Mucosa of descending colon (tissue), 3 donors: ENCODE data around the gene SLC12A5. TPM values are rescaled to one million over a fixed set of nuclear protein-coding genes. Genes with fewer than 3 reads are reported as not detected.

ENCODE experiments used
- ATAC-seq: fragments of 200-7000 bp; cut with Tn5 transposase; one replicate; pipeline ENCODE4 v1.9.1; 2020; ENCODE audit warnings: mild to moderate bottlenecking, moderate library complexity
- DNase-seq, 3 donors: peaks; one replicate each; pipeline ENCODE4 v3.0.0-alpha.2; 2020
- H3K36me3 ChIP-seq: fragments of 200-600 bp; one replicate; pipeline ENCODE4 v1.8.0; 2021; ENCODE audit warnings: low read depth, mild to moderate bottlenecking
- H3K4me1 ChIP-seq: fragments of 200-600 bp; one replicate; pipeline ENCODE4 v1.8.0; 2021; ENCODE audit warnings: low read depth, mild to moderate bottlenecking
- H3K4me3 ChIP-seq: fragments of 200-600 bp; one replicate; pipeline ENCODE4 v1.8.0; 2021; ENCODE audit warnings: mild to moderate bottlenecking
- H3K9me3 ChIP-seq: fragments of 200-600 bp; one replicate; pipeline ENCODE4 v1.8.0; 2021; ENCODE audit warnings: mild to moderate bottlenecking
- CTCF ChIP-seq: fragments of 200-600 bp; IDR thresholded peaks from one replicate; pipeline ENCODE4 v1.8.0; 2022; ENCODE audit warnings: antibody characterized with exemption, mild to moderate bottlenecking
- intact Hi-C, 2 donors: fragments of 100-400 bp; cut with DNase I in 1 of 2; cut with micrococcal nuclease in 1 of 2; formaldehyde crosslinking; loops; one replicate each; pipeline versions ENCODE4 v1.11.0 to v1.11.1; 2022; cut with DNase I, micrococcal nuclease
- total RNA-seq, 3 donors: library from RNA; stranded (reverse); fragmentation: NEBNext Ultra II Directional in 2 of 3; extraction: Animal tissue kit (Norgen Biotek cat#: 25700) in 2 of 3; gene quantifications; one replicate each; pipeline versions ENCODE4 v1.2.1 to v1.2.4, GENCODE V29; 2021 to 2023
- donor health status: DM: no; HTN: no; CAD: no; lungs with moderate emphysema.
- donor health status: DM: no; HTN: no; CAD: no.
- donor health status: DM: no; HTN: yes; CAD: no.

Gene SLC12A5
- total RNA-seq, 3 donors from 2014 or later, result 2.5 TPM; not detected in 2

- TF ChIP-seq CTCF, result no peak
- H3K4me3 ChIP-seq, result no peak overlapping the region
- intact Hi-C loops, result no loop called here
- H3K36me3 ChIP-seq, result no peaks in the 10 kb centered on the region
- H3K4me1 ChIP-seq, result no peaks in the 10 kb centered on the region
- ATAC-seq (no peak), DNase-seq (no peak)
- H3K9me3 ChIP-seq, result no peaks in the 10 kb centered on the region
Observed at GRCh38 chr20:46076806-46077205, 47.8 kb downstream of the SLC12A5 start.

GRCh38 chr20:46077642-46078305, 48.8 kb downstream of the SLC12A5 start:
- Histone ChIP-seq H3K9me3 (no peaks in the 10 kb centered on the region), H3K4me1 (peaks cover 4% of the 10 kb centered on the region), H3K36me3 (no peaks in the 10 kb centered on the region), H3K4me3 (no peak overlapping the region)
- ATAC-seq, result no peak
- no peak for DNase-seq
- intact Hi-C loops, result no loop called here
- TF ChIP-seq CTCF, result no peak

GRCh38 chr20:46078954-46079353, 49.9 kb downstream of the SLC12A5 start:
- intact Hi-C loops, result no loop called here
- DNase-seq, result no peak
- Histone ChIP-seq H3K36me3 (no peaks in the 10 kb centered on the region), H3K4me1 (peaks cover 11% of the 10 kb centered on the region), H3K4me3 (no peak overlapping the region), H3K9me3 (no peaks in the 10 kb centered on the region)
- no peak for TF ChIP-seq CTCF
- no peak for ATAC-seq

- no peak overlapping the region for H3K4me3 ChIP-seq
- intact Hi-C loops, result no loop called here
- H3K4me1 ChIP-seq, result peaks cover 29% of the 10 kb centered on the region
- DNase-seq, result no peak
- no peak for ATAC-seq
- H3K9me3 ChIP-seq, result no peaks in the 10 kb centered on the region
- TF ChIP-seq CTCF, result no peak
- H3K36me3 ChIP-seq, result no peaks in the 10 kb centered on the region
Observed at GRCh38 chr20:46081074-46081473, 52.1 kb downstream of the SLC12A5 start.

- Histone ChIP-seq H3K4me3 (no peak overlapping the region), H3K4me1 (peaks cover 42% of the 10 kb centered on the region), H3K36me3 (no peaks in the 10 kb centered on the region), H3K9me3 (no peaks in the 10 kb centered on the region)
- ATAC-seq (no peak), DNase-seq (no peak)
- no peak for TF ChIP-seq CTCF
- intact Hi-C loops, result no loop called here
Observed at GRCh38 chr20:46083101-46083500, 54.1 kb downstream of the SLC12A5 start.
